GM18867 (cell line): ENCODE results near the gene HRH2.

ENCODE experiments used
- ATAC-seq: cut with Tn5 transposase; IDR thresholded peaks from one replicate; pipeline ENCODE4 v1.9.1; 2021; ENCODE audit warnings: mild to moderate bottlenecking, moderate library complexity; ENCODE audit not compliant: unreplicated experiment

Gene HRH2

GRCh38 chr5:175674731-175675346, 17.0 kb downstream of the HRH2 start:
- ATAC-seq, result no peak

GRCh38 chr5:175675873-175676272, 18.0 kb downstream of the HRH2 start:
- no peak for ATAC-seq

GRCh38 chr5:175677571-175677970, 19.7 kb downstream of the HRH2 start:
- no peak for ATAC-seq

- no peak for ATAC-seq
Observed at GRCh38 chr5:175678074-175678473, 20.2 kb downstream of the HRH2 start.

- ATAC-seq, result no peak
Observed at GRCh38 chr5:175679411-175679810, 21.5 kb downstream of the HRH2 start.

- no peak for ATAC-seq
Observed at GRCh38 chr5:175680020-175680419, 22.1 kb downstream of the HRH2 start.

- ATAC-seq, result no peak
Observed at GRCh38 chr5:175680463-175680862, 22.6 kb downstream of the HRH2 start.

- ATAC-seq, result no peak
Observed at GRCh38 chr5:175681045-175681967, 23.4 kb downstream of the HRH2 start.

- ATAC-seq, result no peak
Observed at GRCh38 chr5:175681968-175682340, 24.1 kb downstream of the HRH2 start.

GRCh38 chr5:175682664-175683063, 24.8 kb downstream of the HRH2 start:
- no peak for ATAC-seq

GRCh38 chr5:175683231-175683630, 25.4 kb downstream of the HRH2 start:
- no peak for ATAC-seq

- ATAC-seq, result no peak
Observed at GRCh38 chr5:175683921-175684320, 26.1 kb downstream of the HRH2 start.

GRCh38 chr5:175684931-175685330, 27.1 kb downstream of the HRH2 start:
- no peak for ATAC-seq

GRCh38 chr5:175685701-175686350, 28.0 kb downstream of the HRH2 start:
- ATAC-seq, result no peak

GRCh38 chr5:175686396-175686795, 28.5 kb downstream of the HRH2 start:
- ATAC-seq, result no peak

GRCh38 chr5:175686826-175687225, 29.0 kb downstream of the HRH2 start:
- ATAC-seq, result no peak

GRCh38 chr5:175687231-175687701, 29.4 kb downstream of the HRH2 start:
- no peak for ATAC-seq

- ATAC-seq, result no peak
Observed at GRCh38 chr5:175688352-175689146, 30.7 kb downstream of the HRH2 start.

- ATAC-seq, result no peak
Observed at GRCh38 chr5:175689147-175689991, 31.5 kb downstream of the HRH2 start.

- ATAC-seq, result no peak
Observed at GRCh38 chr5:175690025-175690424, 32.2 kb downstream of the HRH2 start.
